ENCODE measurements around the gene CCDC93. TPM values are rescaled to one million over a fixed set of nuclear protein-coding genes. Genes with fewer than 3 reads are reported as not detected.

CCDC93 gene
- total and polyA plus RNA-seq, 2 of the 4 experiments (the other 2 are of a cell fraction): 8.1 to 17.2 TPM

- Histone ChIP-seq H2BK20ac (ENCODE audit: low read depth, low read length) (no peak overlapping the region), H3K4ac (ENCODE audit: low read depth, low read length) (no peak overlapping the region), H2AK9ac (replicated peaks; ENCODE audit: low read depth, low read length, poor library complexity) (no peak overlapping the region), H3K9me3 (ENCODE audit: control insufficient read depth, insufficient read depth, low read length) (no peaks in the 10 kb centered on the region), H2BK5ac (ENCODE audit: low read depth, low read length, poor library complexity, severe bottlenecking) (no peak overlapping the region), H3K4me2 (ENCODE audit: low read depth, low read length) (no peak overlapping the region), H3K27ac (ENCODE audit: insufficient read depth, low read length) (no peak overlapping the region), H3K9me1 (ENCODE audit: insufficient read depth, low read length) (no peaks in the 10 kb centered on the region), H4K8ac (ENCODE audit: low read depth in 2 of 2, low read length in 2 of 2) (no peak overlapping the region), H2BK15ac (ENCODE audit: low read depth, low read length) (no peak overlapping the region), H4K91ac (ENCODE audit: insufficient read depth, low read depth, low read length) (no peak overlapping the region), H3K36me3 (ENCODE audit: control insufficient read depth, insufficient read depth, low read length) (no peaks in the 10 kb centered on the region), H3K4me3 (ENCODE audit: insufficient read depth, low read depth, low read length) (no peak overlapping the region), H2AFZ (replicated peaks; ENCODE audit: low read length, poor library complexity) (no peak overlapping the region), H2AK5ac (ENCODE audit: low read depth, low read length) (no peak overlapping the region), H4K20me1 (ENCODE audit: insufficient read depth, low read length) (no peaks in the 10 kb centered on the region), H3K56ac (ENCODE audit: extremely low read depth, insufficient read depth, low read length) (no peak overlapping the region), H3K14ac (replicated peaks; ENCODE audit: low read depth, low read length) (no peak overlapping the region), H2BK120ac (ENCODE audit: low read depth, low read length) (no peak overlapping the region), H4K5ac (ENCODE audit: low read depth, low read length) (no peak overlapping the region), H3K79me1 (ENCODE audit: low read depth in 1 of 2, low read length in 2 of 2) (no peaks in the 10 kb centered on the region), H3K18ac (ENCODE audit: low read depth, low read length) (no peak overlapping the region), H3K9ac (ENCODE audit: low read depth, low read length) (no peak overlapping the region), H3K4me1 (ENCODE audit: control insufficient read depth, insufficient read depth, low read length) (no peaks in the 10 kb centered on the region), H3K27me3 (ENCODE audit: control insufficient read depth, insufficient read depth, low read length) (peaks cover 9% of the 10 kb centered on the region), H3K23ac (ENCODE audit: low read depth, low read length) (no peak overlapping the region)
- CTCF ChIA-PET: no interaction called here
- intact Hi-C loops (cut with micrococcal nuclease) (no loop called here), dilution Hi-C loops (cut with HindIII; ENCODE audit: low sequenced_read_pairs, unreplicated experiment) (no loop called here), in situ Hi-C loops (cut with MboI; ENCODE audit: low sequenced_read_pairs) (no loop called here)
- POLR2A ChIA-PET (ENCODE audit: unreplicated experiment): no interaction called here
- no TSS peak for BruUV-seq (replicated peaks)
- DNase-seq (no peak), ATAC-seq (ENCODE audit: low read depth) (no peak)
- TF ChIP-seq BHLHE40 (IDR thresholded peaks at IDR 0.05; ENCODE audit: low read depth, low read length) (no peak), MAZ (IDR thresholded peaks at IDR 0.05; ENCODE audit: borderline replicate concordance, low read depth, low read length) (no peak), MAFK (IDR thresholded peaks at IDR 0.05; ENCODE audit: low read depth, low read length) (no peak), ELK1 (IDR thresholded peaks at IDR 0.05; ENCODE audit: borderline replicate concordance, low read depth, low read length) (no peak), FOS (IDR thresholded peaks at IDR 0.05; ENCODE audit: low read depth, low read length) (no peak), CHD1 (IDR thresholded peaks at IDR 0.05; ENCODE audit: low read depth, low read length) (no peak), RFX5 (IDR thresholded peaks at IDR 0.05; ENCODE audit: low read depth, low read length) (no peak)
These were observed 7.5 kb upstream of the CCDC93 start for GRCh38 chr2:118021356-118021755.

All from IMR-90 (cell line).